HFF-Myc (cell line): ENCODE results near the gene OTUB1.
"Not testable (repeated sequence)": the region's sequence is repeated elsewhere in the genome, so short reads cannot be mapped to it uniquely, and the experiment has no call there.

Source experiments
- DNase-seq: peaks from one replicate; pipeline ENCODE4 v3.0.0-alpha.2; 2011; ENCODE audit warnings: low read depth; ENCODE audit errors: extremely low read depth
- H3K4me3 ChIP-seq: replicated peaks from 2 replicates; pipeline ENCODE4 v1.5.1; 2011; ENCODE audit warnings: low read depth, mild to moderate bottlenecking, control low read depth, low read length
- TF ChIP-seq, protein P1 (sequence below): IDR thresholded peaks from 2 replicates; pipeline ENCODE4 v1.5.1; 2012; ENCODE audit warnings: mild to moderate bottlenecking, low read depth, low read length, control low read depth; ENCODE audit errors: missing control alignments

Gene OTUB1

GRCh38 chr11:64042301-64042700, 56.1 kb downstream of the OTUB1 start:
- TF ChIP-seq, protein P1, sequence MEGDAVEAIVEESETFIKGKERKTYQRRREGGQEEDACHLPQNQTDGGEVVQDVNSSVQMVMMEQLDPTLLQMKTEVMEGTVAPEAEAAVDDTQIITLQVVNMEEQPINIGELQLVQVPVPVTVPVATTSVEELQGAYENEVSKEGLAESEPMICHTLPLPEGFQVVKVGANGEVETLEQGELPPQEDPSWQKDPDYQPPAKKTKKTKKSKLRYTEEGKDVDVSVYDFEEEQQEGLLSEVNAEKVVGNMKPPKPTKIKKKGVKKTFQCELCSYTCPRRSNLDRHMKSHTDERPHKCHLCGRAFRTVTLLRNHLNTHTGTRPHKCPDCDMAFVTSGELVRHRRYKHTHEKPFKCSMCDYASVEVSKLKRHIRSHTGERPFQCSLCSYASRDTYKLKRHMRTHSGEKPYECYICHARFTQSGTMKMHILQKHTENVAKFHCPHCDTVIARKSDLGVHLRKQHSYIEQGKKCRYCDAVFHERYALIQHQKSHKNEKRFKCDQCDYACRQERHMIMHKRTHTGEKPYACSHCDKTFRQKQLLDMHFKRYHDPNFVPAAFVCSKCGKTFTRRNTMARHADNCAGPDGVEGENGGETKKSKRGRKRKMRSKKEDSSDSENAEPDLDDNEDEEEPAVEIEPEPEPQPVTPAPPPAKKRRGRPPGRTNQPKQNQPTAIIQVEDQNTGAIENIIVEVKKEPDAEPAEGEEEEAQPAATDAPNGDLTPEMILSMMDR = no peak
- H3K4me3 ChIP-seq = no peak overlapping the region
- DNase-seq = no peak

- TF ChIP-seq, protein P1 = no peak
- no peak overlapping the region for H3K4me3 ChIP-seq
- no peak for DNase-seq
Observed at GRCh38 chr11:64043545-64043944, 57.3 kb downstream of the OTUB1 start.

GRCh38 chr11:64044730-64045393, 58.6 kb downstream of the OTUB1 start:
- H3K4me3 ChIP-seq = no peak overlapping the region
- TF ChIP-seq, protein P1 = no peak
- DNase-seq = no peak

GRCh38 chr11:64045700-64046099, 59.5 kb downstream of the OTUB1 start:
- no peak for DNase-seq
- no peak overlapping the region for H3K4me3 ChIP-seq
- TF ChIP-seq, protein P1 = no peak

DNA sequence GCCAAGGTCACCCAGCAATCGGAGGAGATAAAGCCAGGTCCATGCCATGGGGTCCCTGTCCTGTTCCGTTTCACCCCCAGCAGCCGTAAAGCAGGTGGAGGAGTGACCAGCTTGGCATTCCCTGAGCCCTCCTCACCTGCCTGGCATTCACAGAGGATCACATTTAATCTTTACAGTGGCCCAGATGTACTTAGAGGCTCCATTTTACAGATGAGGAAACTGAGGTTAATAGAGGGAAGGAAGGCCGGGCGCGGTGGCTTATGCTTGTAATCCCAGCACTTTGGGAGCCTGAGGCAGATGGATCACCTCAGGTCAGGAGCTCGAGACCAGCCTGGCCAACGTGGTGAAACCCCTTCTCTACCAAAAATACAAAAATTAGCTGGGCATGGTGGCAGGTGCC, 61.1 kb downstream of the OTUB1 start:
- DNase-seq, H3K4me3 ChIP-seq: not testable (repeated sequence)
